ENCODE results near the gene ABITRAM.
"Not testable (repeated sequence)": the region's sequence is repeated elsewhere in the genome, so short reads cannot be mapped to it uniquely, and the experiment has no call there.

Gene ABITRAM

DNA sequence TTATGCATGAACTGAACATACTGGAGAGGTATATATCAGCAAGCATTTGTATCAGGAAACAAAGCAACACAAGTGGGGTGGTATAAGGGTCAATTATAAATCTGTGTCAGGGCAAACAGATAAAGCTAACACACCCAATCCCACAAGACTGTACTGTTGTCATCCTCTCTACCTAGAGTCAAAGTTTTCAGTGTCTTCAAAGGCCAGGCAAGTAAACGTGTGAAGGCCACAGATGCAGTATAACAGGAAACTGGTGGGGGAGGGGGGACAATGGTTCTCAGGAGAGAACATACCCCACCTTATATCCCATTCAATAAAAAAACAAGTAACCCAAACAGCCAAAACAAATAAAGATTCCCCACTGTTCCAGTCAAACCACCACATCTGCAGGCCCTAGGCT, 22.4 kb upstream of the ABITRAM start:
- Histone ChIP-seq H3K27me3 (ENCODE audit: insufficient read depth, poor library complexity, severe bottlenecking) (no peaks in the 10 kb centered on the region), H3K27ac (replicated peaks) (no peak overlapping the region), H3K4me3 (replicated peaks; ENCODE audit: insufficient read depth, low read length) (no peak overlapping the region)
- no peak for TF ChIP-seq SPI1 (IDR thresholded peaks at IDR 0.05; ENCODE audit: borderline replicate concordance, low read depth)
- DNase-seq (ENCODE audit: low read depth in 1 of 2, low spot score in 1 of 2) = no peak

DNA sequence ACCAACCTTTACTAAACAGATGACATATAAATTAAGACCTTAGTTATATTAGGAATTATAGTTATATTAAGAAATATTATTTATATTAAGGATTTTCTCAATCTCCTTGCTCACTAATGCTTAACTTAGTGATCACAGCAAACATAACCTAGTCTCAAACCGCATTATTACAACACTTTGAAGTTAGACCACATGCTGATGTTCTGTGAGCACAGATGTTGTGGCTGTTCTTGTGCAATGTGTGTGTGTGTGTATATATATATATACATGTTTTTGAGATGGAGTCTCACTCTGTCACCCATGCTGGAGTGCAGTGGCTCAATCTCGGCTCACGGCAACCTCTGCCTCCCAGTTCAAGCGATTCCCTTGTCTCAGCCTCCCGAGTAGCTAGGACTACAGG, 20.8 kb upstream of the ABITRAM start:
- no peak overlapping the region for H3K4me3 ChIP-seq (replicated peaks; ENCODE audit: insufficient read depth, low read length)
- H3K27ac ChIP-seq (replicated peaks) = 0 out of 2 replicates have a peak overlapping the region, but pooled peaks have one; percentile 28
- TF ChIP-seq, protein P1, sequence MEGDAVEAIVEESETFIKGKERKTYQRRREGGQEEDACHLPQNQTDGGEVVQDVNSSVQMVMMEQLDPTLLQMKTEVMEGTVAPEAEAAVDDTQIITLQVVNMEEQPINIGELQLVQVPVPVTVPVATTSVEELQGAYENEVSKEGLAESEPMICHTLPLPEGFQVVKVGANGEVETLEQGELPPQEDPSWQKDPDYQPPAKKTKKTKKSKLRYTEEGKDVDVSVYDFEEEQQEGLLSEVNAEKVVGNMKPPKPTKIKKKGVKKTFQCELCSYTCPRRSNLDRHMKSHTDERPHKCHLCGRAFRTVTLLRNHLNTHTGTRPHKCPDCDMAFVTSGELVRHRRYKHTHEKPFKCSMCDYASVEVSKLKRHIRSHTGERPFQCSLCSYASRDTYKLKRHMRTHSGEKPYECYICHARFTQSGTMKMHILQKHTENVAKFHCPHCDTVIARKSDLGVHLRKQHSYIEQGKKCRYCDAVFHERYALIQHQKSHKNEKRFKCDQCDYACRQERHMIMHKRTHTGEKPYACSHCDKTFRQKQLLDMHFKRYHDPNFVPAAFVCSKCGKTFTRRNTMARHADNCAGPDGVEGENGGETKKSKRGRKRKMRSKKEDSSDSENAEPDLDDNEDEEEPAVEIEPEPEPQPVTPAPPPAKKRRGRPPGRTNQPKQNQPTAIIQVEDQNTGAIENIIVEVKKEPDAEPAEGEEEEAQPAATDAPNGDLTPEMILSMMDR (IDR thresholded peaks at IDR 0.05; ENCODE audit: insufficient read depth, low read length) = no peak
- peak; percentile 62; the same call in 1 of the 2 replicates for TF ChIP-seq POLR2AphosphoS5 (IDR thresholded peaks at IDR 0.05; ENCODE audit: low read depth)
- no peaks in the 10 kb centered on the region for H3K27me3 ChIP-seq (ENCODE audit: insufficient read depth, poor library complexity, severe bottlenecking)
- peak; percentile 87 to 88 for DNase-seq (ENCODE audit: low read depth in 1 of 2, low spot score in 1 of 2)

DNA sequence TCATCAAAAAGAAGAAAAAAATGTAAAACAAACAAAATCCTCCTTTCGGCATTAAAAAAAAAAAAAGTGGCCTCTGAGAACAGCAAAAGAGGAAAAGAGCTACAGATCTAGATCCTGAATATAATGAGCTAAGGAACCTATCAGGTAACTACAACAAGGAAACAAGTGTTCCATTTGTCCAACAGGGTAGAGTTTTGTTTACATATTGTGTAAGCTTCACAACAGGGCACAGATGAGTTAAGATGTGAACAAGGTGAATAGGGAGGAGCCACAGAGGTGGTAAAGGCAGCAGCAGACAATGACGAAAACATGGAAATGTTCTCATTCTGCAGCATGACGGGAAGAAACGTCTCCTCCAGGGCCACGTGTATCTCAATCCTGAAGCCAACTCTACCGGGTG, 14.7 kb upstream of the ABITRAM start:
- Histone ChIP-seq H3K27ac (replicated peaks) (no peak overlapping the region), H3K27me3 (ENCODE audit: insufficient read depth, poor library complexity, severe bottlenecking) (no peaks in the 10 kb centered on the region), H3K4me3 (replicated peaks; ENCODE audit: insufficient read depth, low read length) (no peak overlapping the region)
- no peak for TF ChIP-seq SPI1 (IDR thresholded peaks at IDR 0.05; ENCODE audit: borderline replicate concordance, low read depth)
- no peak for TF ChIP-seq GABPA (IDR thresholded peaks at IDR 0.05; ENCODE audit: low read depth)
- TF ChIP-seq, protein P1 (IDR thresholded peaks at IDR 0.05; ENCODE audit: insufficient read depth, low read length) = no peak
- TF ChIP-seq POLR2AphosphoS5 (IDR thresholded peaks at IDR 0.05; ENCODE audit: low read depth) = no peak
- TF ChIP-seq, protein P2, sequence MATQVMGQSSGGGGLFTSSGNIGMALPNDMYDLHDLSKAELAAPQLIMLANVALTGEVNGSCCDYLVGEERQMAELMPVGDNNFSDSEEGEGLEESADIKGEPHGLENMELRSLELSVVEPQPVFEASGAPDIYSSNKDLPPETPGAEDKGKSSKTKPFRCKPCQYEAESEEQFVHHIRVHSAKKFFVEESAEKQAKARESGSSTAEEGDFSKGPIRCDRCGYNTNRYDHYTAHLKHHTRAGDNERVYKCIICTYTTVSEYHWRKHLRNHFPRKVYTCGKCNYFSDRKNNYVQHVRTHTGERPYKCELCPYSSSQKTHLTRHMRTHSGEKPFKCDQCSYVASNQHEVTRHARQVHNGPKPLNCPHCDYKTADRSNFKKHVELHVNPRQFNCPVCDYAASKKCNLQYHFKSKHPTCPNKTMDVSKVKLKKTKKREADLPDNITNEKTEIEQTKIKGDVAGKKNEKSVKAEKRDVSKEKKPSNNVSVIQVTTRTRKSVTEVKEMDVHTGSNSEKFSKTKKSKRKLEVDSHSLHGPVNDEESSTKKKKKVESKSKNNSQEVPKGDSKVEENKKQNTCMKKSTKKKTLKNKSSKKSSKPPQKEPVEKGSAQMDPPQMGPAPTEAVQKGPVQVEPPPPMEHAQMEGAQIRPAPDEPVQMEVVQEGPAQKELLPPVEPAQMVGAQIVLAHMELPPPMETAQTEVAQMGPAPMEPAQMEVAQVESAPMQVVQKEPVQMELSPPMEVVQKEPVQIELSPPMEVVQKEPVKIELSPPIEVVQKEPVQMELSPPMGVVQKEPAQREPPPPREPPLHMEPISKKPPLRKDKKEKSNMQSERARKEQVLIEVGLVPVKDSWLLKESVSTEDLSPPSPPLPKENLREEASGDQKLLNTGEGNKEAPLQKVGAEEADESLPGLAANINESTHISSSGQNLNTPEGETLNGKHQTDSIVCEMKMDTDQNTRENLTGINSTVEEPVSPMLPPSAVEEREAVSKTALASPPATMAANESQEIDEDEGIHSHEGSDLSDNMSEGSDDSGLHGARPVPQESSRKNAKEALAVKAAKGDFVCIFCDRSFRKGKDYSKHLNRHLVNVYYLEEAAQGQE (IDR thresholded peaks at IDR 0.05; ENCODE audit: insufficient replicate concordance, low read depth) = no peak
- DNase-seq (ENCODE audit: low read depth in 1 of 2, low spot score in 1 of 2) = no peak

DNA sequence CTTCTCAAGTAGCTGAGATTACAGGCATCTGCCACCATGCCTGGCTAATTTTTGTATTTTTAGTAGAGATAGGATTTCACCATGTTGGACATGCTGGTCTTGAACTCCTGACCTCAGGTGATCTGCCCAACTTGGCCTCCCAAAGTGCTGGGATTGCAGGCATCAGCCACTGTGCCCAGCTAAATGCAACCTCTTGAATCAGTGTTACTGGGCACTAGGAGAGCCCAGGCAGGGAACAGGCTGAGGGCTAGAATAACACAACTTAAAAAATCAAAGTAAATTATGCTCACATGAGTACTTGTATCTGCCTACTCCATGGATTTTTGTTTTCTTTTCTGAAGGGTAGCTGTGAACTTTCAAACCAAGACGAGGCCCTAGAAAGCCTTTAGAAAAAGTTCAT, 13.8 kb upstream of the ABITRAM start:
- not testable (repeated sequence) for DNase-seq (ENCODE audit: low read depth in 1 of 2, low spot score in 1 of 2); H3K4me3 ChIP-seq (replicated peaks; ENCODE audit: insufficient read depth, low read length); H3K27ac ChIP-seq (replicated peaks)

DNA sequence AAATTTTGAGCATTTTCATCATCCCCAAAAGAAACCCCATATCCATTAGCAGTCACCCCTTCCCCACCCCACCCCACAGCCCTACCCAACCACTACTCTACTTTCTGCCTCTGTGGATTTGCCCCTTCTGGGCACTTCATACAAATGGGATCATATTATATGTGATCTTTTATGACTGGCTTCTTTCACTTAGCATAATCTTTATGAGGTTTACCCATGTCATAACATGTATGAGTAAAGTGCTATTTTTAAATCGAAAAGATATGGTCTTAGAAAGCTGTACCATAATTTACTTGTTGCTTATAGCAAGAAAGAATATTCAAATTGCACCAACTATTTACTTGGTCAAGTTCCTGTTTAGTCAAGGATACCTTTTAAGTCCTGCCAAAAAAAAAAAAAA, 13.0 kb upstream of the ABITRAM start:
- no peak for DNase-seq (ENCODE audit: low read depth in 1 of 2, low spot score in 1 of 2)
- H3K27ac ChIP-seq (replicated peaks) = no peak overlapping the region
- TF ChIP-seq, protein P1 (IDR thresholded peaks at IDR 0.05; ENCODE audit: insufficient read depth, low read length) = no peak
- TF ChIP-seq, protein P2 (IDR thresholded peaks at IDR 0.05; ENCODE audit: insufficient replicate concordance, low read depth) = no peak
- TF ChIP-seq SPI1 (IDR thresholded peaks at IDR 0.05; ENCODE audit: borderline replicate concordance, low read depth) (no peak), POLR2AphosphoS5 (IDR thresholded peaks at IDR 0.05; ENCODE audit: low read depth) (no peak), GABPA (IDR thresholded peaks at IDR 0.05; ENCODE audit: low read depth) (no peak)
- H3K27me3 ChIP-seq (ENCODE audit: insufficient read depth, poor library complexity, severe bottlenecking) = no peaks in the 10 kb centered on the region
- no peak overlapping the region for H3K4me3 ChIP-seq (replicated peaks; ENCODE audit: insufficient read depth, low read length)

More for the DNA sequence above, 13.8 kb upstream of the ABITRAM start:
- not testable (repeated sequence) for H3K27me3 ChIP-seq (ENCODE audit: insufficient read depth, poor library complexity, severe bottlenecking)

Measured in HL-60 (cell line).